AG08396 (cell line): Measurements from ENCODE around the gene RPH3AL.
"Not testable (repeated sequence)": the region's sequence is repeated elsewhere in the genome, so short reads cannot be mapped to it uniquely, and the experiment has no call there.

Experiments used
- DNase-seq: peaks from one replicate; pipeline ENCODE4 v3.0.0; 2012; ENCODE audit warnings: low spot score, mixed read lengths

The RPH3AL gene

DNA sequence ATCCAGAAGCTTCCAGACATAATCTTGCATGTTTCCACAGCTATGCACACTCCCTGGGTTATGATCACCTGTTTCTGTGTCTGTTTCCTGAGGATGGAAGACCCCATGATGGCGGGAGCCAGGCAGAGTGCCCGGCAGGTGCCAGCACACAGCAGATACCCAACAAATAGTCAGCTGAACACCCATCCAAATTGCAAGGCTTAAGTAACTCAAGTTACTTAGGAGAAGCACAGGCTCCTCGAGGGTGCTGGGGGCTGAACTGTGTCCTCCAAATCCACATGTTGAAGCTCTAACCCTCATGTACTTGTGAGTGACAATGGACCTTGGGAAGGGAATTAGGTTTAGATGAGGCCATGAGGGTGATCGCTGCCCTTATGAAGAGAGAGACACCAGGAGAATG, 91.7 kb downstream of the RPH3AL start:
- DNase-seq, result no peak

DNA sequence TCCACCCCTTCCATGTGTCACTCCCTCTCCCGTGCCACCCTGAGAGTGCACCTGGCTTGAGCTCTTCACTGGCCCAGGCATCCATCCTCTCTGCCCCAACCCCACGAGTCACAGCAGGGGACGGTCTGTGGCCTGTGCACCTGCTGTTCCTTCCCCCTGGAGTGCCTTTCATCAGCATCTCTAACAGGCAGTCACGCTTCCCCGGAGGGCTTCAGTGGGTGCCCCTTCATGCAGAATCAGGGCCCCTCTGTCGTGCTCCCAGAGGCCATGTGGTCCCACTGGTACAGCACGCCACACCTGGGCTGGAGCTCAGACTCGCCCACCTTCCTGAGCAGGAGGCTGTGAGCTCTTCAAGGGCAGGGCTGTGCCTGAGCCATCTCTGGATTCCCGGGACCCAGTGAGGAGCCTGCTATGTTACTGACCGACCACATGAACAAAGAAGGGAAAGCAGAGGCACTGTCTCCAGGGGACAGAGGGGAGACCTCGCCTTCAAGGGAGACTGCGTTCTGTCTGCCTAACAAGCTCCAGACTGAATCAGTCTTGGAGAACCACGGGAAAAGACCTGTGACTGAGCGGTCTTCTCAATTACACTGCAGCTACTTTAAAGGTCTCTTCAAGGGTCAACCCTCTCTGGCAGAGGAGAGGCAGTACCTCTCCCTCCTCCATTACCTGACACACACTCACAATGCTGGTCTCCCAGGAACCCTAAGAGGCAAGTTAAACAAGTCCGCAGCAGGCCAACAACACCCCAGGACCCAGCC, 92.4 kb downstream of the RPH3AL start:
- no peak for DNase-seq

DNA sequence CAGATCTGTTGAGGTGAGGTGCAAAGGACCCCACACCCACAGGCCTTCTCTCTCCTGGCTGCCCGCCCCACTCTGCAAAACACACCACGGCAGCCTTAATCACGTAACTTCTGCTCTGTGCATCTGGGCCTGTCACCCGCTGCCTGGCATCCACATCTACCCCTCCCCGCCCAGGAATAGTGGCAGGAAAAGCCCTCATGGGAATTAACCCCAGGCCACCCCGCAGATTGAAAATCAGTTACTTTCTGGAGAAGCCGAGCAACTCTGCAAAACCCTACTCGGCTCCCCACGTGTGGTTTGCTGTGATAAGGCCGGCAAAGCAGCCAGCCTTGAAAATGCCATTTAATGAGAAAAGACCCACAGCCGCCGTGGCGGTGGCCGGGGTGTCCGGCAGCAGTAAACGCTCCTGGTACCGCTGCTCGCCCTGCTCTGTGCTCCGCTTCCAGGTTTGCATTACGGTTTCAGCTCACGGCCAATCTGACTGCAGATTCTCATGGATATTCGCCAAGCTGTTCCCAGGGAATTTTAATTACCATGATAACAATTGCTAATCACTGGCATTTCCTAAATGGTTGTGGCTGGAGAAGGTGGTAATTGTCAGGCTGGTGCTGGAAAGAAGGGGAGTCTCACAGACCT, 93.1 kb downstream of the RPH3AL start:
- DNase-seq, result no peak

DNA sequence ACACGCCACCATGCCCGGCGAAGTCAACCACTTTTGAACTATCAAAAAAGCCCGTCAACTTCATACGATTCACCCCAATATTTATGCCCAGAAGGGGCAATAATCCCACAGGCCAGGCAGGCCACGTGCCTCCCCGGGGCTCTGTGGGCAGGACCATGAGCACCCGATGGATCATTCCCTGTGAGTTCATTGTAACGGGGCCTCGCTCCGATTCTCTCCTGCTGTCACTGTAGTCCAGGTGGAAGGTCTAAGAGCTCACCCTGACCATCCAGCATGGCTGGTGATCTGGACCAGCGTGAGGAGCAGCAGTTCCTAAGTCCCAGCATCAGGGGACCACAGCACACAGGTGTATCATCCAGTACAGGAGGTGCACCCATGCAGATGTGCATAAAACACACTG, 93.7 kb downstream of the RPH3AL start:
- no peak for DNase-seq

DNA sequence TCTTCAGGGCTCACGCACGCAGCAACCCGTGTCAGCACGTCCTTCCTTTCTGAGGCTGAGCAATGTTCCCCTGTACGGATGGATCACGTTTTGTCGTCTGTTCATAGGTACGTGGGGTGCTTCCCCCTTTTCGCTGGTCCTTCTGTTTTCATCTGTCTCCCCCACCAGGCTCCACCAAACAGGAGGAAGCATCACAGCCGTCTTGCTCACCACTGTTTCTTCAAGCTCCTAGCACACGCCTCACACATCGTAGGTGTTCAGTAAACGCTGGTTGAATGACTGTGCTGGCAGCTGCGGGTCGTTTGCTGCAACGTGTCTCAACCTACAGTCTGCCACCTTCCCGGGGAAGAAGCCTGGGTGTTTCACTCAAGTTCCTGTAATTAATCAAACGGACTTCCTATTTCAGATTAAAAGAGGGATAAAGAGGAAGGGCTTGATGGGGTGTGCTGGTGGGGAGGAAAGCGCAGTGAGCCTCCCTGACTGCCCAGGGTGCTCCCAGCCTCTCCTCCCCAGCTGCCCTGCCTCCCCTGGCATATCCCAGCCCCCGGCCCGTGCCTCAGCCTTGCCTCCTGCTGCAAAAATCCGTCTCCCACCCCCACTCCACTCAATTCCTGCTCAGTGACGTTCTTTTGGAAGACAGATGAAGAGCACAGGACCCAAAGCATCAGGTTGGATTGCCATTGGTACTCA, 94.4 kb downstream of the RPH3AL start:
- no peak for DNase-seq

DNA sequence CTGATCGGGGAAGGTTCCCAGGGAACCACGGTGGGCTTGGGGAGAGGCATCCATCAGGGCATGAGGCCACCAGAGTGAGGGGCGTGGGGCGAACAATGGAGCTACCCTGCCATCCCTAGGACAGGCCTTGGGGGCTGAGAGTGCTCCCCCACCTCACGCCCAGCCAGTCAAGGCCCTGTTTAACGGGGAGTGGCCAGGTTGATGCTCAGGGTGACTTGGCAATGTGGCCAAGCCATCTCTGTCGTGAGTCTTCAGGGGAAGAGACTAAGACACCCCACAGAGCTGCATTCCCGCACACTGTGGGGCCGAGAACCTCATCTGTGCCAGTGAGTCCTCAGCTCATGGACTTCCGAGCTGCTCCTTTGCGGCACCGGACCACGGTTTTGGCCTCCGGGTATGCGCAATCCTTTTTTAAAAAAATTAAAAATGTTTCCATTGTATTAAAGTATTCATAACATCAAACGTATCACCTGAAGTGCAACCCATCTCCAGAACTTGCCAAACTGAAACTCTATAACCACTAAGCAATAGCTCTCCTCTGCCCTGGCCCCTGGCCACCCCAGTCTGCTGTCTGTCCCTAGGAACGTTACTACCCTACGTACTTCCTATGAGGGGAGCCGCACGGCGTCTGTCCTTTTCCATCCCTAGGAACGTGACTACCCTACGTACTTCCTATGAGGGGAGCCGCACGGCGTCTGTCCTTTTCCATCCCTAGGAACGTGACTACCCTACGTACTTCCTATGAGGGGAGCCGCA, 99.3 kb downstream of the RPH3AL start:
- no peak for DNase-seq

DNA sequence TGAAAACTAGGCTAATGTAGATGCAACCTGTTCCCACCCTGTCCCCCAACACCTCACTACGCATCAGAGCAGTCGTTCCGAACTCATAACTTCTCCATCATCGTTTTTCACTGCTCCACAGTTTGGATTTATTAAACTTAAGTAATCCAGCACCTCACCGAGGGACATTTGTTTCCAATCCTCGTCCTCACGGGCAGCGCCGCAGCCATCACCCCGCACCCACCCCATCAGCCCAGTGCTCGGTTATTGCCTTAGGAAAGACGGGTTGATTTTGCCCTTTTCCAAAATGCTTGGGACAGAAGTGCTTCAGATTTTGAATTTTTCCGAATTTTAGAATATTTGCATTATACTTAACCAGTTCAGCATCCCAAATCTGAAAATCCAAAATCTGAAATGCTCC, 100.2 kb downstream of the RPH3AL start:
- no peak for DNase-seq

DNA sequence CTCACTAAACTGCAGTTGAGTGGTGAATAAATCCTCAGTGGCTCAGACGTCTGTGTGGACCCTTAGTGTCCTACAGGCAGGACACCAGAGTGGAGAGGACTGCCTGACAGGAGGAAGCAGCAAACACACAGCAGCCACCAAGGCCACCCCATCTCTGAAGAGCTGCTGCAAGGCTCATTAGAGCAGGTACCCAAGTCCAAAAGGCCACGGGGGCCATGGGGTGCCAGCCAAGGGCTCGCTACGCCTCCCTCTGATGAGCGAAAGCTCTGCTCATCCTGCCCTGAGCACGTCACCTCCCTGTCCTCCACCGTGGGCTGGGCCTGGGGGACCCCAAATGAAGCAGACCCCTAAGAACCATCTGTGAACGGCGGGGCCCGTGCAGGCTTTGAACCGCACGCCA, 101.1 kb downstream of the RPH3AL start:
- no peak for DNase-seq

DNA sequence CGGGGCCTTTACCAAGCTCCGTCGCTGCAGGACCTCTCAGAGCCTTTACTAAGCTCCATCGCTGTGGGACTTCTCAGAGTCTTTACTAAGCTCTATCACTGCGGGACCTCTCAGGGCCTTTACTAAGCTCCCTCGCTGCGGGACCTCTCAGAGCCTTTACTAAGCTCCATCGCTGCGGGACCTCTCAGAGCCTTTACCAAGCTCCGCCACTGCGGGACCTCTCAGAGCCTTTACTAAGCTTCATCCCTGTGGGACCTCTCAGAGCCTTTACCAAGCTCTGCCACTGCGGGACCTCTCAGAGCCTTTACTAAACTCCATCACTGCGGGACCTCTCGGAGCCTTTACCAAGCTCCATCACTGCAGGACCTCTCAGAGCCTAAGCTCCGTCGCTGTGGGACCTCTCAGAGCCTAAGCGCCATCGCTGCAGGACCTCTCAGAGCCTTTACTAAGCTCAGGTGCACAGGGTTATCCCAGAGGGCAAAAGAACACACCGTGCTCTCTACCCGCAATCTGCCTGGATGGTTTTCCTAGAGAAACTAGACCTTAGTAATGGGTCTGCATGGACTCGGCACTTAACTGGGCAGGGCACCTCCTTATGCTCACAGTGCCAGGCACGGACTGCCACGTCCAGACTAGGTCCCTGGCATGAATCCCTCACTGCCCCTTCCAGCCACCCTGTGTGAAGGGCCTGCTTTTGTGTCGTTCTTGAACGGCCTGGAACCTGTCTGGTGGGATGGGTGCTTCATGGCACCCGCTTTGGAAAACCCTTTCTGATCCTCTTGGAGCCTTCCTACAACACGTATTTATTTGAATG, 101.9 kb downstream of the RPH3AL start:
- no peak for DNase-seq

DNA sequence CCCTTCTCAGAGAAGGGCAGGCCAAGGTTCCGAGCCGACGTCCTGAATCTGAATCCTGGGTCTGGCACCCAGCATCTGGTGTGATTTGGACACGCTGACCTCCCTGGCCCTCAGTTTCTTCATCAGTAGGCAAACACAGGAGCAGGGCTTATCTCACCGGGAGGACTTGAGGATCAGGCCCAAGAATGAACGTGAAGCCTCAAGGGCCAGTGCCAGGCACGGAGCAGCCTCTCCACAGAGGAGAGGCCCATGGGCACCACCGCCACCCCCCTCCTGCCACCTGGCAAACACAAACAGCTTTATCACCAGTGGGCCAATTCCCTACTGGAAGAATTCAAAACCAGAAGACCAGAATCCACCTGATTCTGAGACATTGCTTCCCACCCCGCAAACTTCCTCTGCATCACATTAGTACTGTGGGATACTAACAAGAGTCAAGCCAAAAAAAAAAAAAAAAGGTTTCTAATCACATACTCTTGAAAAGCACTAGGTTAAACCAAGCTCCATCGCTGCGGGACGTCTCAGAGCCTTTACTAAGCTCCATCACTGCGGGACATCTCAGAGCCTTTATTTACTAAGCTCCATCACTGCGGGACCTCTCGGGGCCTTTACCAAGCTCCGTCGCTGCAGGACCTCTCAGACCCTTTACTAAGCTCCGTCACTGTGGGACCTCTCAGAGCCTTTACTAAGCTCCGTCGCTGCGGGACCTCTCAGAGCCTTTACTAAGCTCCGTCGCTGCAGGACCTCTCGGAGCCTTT, 103.2 kb downstream of the RPH3AL start:
- DNase-seq, result no peak

DNA sequence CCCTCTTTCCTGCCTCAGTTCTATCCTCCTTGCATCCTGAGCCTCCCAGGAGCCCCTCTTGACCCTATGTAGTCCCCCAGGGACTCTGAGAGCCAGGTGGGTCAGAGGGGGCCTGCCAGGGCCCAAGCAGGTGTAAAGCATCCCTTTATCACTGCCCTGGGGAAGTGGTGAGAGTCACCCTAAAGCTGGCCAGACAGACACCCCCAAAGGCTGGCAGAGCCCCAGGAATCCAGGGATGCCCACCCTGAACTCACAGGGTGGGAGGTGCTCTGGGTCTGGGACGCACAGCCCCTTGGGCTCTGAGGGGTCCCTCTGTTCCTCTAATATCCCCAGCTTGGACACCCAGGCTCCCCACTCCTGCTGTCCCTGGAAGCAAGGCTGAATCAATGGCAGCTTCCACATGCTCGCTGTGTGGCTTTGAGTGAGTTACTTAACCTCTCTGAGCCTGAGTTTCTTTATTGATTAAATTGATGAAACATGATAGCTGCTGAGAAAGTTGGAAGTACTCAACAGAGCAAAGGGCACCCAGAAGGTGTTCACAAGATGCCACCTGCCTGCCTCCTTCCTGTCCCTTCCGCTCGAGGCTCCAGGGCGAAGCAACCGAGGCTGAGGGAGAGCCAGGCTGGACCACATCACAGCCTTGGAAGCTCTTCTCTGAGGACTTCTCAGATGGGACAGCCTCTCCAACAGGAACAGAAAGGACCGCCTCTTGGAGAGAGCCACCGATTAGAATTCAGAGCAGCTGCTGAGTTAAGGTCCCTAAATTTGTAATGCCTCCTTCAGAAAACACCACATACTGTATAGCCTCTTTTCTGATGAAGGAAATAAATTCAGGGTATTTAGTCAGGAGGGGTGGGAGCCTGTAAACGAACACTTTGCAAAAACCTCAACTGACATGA, 104.0 kb downstream of the RPH3AL start:
- DNase-seq, result no peak

DNA sequence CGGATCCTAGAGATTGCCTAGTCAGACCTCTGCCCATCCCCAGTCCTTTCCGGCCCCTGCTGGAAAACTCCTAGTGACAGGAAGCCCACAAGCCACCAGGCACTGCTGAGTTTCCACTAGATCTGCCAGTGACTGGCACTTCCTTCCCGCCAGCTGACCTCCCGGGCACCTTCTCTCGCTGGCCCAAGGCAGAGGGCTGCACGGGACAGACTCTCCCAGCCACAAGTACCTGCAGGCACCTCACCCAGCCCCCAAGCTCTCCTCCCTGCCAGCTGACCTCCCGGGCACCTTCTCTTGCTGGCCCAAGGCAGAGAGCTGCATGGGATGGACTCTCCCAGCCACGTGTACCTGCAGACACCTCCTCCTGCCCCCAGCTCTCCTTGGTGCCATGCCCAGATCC, 104.8 kb downstream of the RPH3AL start:
- DNase-seq, result no peak

DNA sequence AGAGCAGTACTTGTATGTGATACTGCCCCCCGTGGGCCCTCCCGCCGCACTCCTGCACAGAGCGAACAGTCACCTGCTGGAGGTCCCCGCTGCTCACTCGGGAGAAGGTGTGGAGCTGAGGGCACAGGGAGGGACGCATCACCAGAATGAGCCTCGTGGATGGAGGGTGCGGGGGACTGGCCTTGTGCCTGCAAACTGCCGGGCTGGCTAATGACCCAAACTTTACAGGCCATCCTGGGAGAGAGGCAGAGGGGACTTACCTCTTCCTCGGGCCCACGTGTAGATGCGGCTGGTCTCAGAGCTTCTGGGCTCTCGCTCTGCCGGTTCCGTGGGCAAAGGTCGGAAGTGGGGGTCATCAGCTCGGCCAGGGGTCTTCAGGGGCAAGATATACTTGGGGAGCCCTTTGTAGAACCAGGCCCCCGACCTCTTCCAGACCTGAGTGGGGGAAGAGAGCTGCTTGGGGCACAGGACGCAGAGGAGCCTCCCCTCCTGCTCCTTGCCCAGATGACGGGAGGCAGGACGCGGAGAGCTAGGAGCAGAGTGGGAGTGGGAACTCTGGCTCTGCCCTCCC, 105.7 kb downstream of the RPH3AL start:
- DNase-seq, result no peak

DNA sequence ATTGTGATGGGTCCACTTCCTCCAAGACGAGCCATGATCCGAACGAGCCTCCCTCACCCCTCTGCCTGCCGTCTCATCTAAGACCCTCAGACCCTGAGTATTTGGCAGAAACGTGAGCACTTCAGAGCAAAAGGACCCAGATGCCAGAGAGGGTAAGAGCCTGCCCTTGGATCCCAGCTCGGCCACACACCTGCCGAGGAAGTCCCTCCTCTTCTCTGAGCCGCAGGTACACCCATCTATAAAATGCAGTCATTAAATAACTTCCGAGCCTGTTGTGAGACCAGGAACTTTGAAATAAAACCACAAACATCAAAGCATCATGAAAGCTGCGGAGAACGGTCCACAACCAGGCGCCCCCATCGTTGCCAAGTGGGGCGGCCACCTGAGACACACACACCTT, 106.4 kb downstream of the RPH3AL start:
- no peak for DNase-seq

DNA sequence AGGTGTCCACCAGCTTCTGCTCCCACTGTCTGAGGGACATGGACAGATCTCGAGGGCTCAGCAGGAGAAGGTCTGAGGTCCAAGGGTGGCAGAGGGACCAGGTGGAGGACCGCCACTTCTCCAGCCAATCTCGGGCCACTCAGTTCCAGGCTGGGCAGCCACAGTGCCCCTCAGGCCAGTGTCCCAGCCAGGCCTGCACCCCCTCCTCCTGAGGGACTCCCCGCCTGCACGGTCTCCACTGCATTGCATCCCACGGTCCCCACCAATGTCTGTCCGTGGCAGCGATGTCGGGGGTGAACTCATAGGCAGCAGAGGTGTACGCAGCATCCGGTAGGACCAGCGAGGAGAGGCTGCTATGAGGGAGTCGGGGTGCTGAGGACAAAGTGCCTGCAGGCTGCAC, 107.0 kb downstream of the RPH3AL start:
- no peak for DNase-seq

DNA sequence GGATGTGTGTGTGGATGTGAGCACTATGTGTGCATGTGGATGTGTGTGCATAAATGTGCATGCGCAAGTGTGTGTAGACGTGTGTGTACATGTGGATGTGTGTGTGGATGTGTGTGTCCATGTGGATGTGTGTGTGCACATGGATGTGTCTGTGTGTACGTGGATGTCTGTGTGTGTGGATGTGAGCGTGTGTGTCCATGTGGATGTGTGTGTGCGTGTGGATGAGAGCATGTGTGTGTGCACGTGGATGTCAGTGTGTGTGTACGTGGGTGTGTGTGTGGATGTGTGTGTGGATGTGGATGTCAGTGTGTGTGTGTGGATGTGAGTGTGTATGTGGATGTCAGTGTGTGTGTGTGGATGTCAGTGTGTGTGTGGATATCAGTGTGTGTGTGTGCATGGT, 107.6 kb downstream of the RPH3AL start:
- no peak for DNase-seq

DNA sequence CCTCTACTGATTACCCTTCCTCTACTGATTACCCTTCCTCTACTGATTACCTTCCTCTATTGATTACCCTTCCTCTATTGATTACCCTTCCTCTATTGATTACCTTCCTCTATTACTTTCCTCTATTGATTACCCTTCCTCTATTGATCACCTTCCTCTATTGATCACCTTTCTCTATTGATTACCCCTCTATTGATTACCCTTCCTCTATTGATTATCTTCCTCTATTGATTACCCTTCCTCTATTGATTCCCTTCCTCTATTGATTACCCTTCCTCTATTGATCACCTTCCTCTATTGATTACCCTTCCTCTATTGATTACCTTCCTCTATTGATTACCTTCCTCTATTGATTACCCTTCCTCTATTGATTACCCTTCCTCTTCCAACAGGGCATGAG, 108.7 kb downstream of the RPH3AL start:
- DNase-seq, result not testable (repeated sequence)

DNA sequence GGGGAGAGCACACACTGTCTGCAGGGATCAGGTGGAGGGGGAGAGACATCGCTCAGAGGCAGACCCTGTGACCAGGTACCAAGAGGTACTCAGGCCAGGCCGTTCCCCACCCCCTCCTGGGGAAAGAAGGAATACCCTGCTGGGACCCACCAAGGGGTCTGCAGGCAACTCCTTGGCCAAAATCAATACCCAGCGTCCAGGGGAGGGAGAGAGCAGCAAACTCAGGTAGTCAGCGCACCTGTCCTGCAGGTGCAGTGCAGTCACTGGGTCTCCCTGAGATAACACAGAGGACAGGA, 113.7 kb downstream of the RPH3AL start:
- no peak for DNase-seq

DNA sequence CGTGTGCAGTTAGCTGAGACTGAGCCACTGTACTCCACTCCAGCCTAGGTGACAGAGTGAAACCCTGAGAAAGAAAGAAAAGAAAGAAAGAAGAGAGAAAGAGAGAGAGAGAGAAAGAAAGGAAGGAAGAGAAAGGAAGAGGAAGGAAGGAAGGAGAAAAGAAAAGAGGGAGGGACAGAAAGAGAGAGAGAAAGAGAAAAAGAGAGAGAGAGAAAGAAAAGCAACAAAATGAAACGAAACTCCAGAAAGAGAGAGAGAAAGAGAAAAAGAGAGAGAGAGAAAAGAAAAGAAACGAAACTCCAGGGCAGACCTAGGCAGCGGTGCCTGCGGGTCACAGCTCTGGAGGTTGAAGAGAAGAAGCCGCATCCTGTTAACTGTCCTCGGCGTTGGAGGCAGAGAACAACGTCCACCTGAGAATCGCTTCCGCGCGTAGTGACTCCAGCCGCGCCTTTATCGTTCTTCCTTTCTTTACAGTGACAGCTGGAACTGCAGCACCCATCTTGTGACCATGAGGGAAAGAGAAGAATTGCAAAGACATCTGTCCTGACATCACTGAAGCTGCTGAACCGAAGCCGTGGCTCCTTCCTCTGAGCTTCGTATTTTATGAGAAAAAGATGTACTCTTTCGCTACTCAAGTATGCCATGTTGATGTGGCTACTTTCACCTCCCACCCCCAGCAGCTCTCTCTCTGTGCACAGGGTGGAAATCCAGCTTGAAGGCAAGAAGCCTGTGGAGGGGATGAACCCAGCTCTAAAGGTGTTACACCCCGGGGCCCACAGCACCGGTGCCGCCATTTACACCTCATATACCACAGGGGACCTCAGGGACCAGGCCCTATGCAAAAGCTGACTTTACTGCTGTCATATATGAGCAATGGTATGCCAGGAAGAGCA, 114.3 kb downstream of the RPH3AL start:
- DNase-seq, result no peak
